ENCODE measurements around the gene DNAI1.

DNAI1 gene

GRCh38 chr9:34510497-34511468 lies 52.2 kb downstream of the DNAI1 start:
- no peak overlapping the region for H3K4me3 ChIP-seq (ENCODE audit: low read depth, low read length)
- TF ChIP-seq, protein P1, sequence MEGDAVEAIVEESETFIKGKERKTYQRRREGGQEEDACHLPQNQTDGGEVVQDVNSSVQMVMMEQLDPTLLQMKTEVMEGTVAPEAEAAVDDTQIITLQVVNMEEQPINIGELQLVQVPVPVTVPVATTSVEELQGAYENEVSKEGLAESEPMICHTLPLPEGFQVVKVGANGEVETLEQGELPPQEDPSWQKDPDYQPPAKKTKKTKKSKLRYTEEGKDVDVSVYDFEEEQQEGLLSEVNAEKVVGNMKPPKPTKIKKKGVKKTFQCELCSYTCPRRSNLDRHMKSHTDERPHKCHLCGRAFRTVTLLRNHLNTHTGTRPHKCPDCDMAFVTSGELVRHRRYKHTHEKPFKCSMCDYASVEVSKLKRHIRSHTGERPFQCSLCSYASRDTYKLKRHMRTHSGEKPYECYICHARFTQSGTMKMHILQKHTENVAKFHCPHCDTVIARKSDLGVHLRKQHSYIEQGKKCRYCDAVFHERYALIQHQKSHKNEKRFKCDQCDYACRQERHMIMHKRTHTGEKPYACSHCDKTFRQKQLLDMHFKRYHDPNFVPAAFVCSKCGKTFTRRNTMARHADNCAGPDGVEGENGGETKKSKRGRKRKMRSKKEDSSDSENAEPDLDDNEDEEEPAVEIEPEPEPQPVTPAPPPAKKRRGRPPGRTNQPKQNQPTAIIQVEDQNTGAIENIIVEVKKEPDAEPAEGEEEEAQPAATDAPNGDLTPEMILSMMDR (IDR thresholded peaks at IDR 0.05; ENCODE audit: borderline replicate concordance, insufficient read depth, low read depth, low read length): no peak

DNA sequence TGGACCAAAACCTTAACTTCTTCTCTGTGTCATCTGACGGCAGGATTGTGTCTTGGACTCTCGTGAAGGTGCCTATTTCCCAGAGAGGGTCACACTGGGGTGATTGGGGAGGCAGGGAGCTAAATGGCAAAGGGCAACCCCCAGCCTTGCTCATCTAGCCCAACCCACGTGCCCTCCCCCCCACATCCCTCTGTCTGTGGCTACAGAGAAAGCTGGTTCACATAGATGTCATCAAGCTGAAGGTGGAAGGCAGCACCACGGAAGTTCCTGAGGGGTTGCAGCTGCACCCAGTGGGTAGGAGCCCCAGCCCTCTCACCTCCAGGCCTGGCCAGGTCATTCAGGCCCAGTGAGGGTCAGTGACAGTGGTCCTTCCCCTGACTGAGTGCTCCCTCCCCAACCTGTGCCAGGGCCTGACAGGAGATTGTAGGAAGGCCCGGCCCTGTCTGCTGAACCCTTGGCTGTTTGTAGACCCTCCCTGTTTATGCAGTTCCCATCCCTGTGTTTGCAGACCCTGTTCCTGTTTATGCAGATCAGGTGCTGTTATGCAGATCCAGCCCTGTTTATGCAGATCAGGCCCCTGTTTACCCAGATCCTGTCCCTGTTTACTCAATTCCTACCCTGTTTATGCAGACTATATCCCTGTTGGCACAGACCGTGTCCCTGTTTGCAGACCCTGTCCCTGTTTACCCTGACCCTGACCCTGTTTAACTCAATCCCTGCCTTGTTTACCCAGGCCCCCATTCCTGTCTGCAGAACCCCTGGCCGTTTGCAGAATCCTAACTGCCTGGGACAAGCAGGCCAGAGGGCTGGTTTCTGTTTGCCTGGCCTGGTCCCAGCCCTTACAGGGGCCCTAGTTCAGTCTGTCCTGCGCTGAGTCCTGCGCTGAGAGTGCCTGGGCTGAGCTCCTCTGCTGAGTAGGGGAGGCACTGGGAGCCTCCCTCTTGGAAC lies 53.8 kb downstream of the DNAI1 start:
- H3K4me3 ChIP-seq (ENCODE audit: low read depth, low read length): no peak overlapping the region
- TF ChIP-seq, protein P1 (IDR thresholded peaks at IDR 0.05; ENCODE audit: borderline replicate concordance, insufficient read depth, low read depth, low read length): no peak

DNA sequence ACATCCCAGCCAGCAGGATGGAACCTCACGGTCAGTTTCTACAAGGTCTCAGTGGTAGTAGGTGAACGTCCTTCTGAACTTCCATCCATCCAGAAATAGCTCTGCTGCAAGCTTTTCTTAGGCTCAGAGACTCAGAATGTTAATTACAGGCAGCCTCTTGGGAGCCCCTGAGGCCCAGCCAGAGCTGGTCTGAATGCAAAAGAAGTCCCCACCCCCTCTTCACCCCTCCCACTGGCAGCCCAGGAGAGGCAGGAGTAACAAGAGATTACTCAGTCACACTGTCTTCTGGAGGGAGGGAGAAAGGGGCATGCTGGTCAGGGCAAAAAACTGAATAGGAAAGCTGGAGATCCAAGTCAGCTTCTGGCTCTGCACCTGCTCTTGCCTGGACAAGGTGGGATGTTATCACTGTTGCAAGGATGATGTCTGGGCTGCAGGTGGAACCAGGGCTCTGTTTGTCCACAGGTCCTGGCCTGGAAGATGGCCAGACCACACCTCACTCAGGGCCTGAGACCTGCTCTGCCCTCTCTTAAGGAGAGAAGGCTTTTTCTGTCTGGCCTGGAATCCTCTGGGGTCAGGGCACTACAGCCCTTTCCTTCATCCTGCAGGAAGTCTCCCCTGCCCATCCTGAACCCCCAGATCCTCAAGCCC lies 55.1 kb downstream of the DNAI1 start:
- no peak overlapping the region for H3K4me3 ChIP-seq (ENCODE audit: low read depth, low read length)
- TF ChIP-seq, protein P1 (IDR thresholded peaks at IDR 0.05; ENCODE audit: borderline replicate concordance, insufficient read depth, low read depth, low read length): no peak

DNA sequence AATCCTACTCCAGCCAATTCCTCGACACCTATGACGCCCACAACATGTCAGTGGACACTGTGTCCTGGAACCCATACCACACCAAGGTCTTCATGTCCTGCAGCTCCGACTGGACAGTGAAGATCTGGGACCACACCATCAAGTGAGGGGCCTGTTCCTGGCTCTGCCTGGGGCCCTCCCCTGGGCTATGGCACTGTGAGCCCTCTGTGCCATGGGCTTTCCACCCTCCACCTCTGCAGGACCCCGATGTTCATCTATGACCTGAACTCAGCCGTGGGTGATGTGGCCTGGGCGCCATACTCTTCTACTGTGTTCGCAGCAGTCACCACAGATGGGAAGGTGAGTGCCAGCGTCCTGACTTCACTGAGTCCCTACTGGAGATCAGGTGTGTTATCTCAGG lies 55.8 kb downstream of the DNAI1 start:
- no peak overlapping the region for H3K4me3 ChIP-seq (ENCODE audit: low read depth, low read length)
- TF ChIP-seq, protein P1 (IDR thresholded peaks at IDR 0.05; ENCODE audit: borderline replicate concordance, insufficient read depth, low read depth, low read length): no peak

DNA sequence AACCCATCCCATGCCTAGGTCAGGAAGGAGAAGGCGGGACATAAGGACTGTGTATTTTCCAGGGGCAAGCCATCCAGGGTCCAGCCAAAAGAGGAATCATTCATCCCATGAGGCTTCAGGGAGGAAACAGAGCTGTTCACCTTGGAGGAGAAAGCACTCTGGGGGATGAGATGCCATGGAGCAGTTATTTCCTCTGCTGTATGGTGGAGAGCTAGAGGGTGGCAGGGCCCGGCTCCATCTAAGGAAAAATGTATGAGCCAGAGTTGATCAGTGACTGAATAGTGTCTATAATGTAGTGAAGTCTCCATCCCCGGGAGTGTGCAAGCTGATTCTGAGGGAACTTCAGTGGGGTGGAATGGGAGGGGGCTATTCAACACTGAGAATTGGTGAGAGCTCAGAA lies 56.2 kb downstream of the DNAI1 start:
- H3K4me3 ChIP-seq (ENCODE audit: low read depth, low read length): no peak overlapping the region
- TF ChIP-seq, protein P1 (IDR thresholded peaks at IDR 0.05; ENCODE audit: borderline replicate concordance, insufficient read depth, low read depth, low read length): no peak

- TF ChIP-seq, protein P1 (IDR thresholded peaks at IDR 0.05; ENCODE audit: borderline replicate concordance, insufficient read depth, low read depth, low read length): no peak
- no peak overlapping the region for H3K4me3 ChIP-seq (ENCODE audit: low read depth, low read length)
Measured at GRCh38 chr9:34515959-34516358, 57.4 kb downstream of the DNAI1 start.

Data from GM12875 (cell line).